Testis (tissue), 2 donors: ENCODE measurements around the gene HNRNPR.

Experiments
- CTCF ChIP-seq, 3 experiments: fragments of 450-650 bp in 2 of 3; fragments of 200-600 bp in 1 of 3; sonication (generic) in 1 of 3; IDR thresholded peaks; one replicate each; pipeline ENCODE4 v1.5.1; 2016 to 2019; ENCODE audit warnings: antibody characterized with exemption in 3 of 3, mild to moderate bottlenecking in 2 of 3, moderate library complexity in 1 of 3
- POLR2A ChIP-seq: fragments of 450-650 bp; IDR thresholded peaks from one replicate; pipeline ENCODE4 v1.6.1; 2017; ENCODE audit warnings: antibody characterized with exemption, mild to moderate bottlenecking, moderate library complexity

- TF ChIP-seq CTCF (IDR thresholded peaks at IDR 0.05) (no peak), POLR2A (no peak)
Measured at GRCh38 chr1:23356471-23357137, 12.5 kb upstream of the HNRNPR start.
